ENCODE results near the gene TBL1X. TPM values are rescaled to one million over a fixed set of nuclear protein-coding genes. Genes with fewer than 3 reads are reported as not detected.

Gene TBL1X
- total and polyA plus RNA-seq, 10 of the 15 experiments (the other 5 are each of a cell fraction or from before 2014, with no cell fraction given): 4.4 to 26.3 (median 10.6) TPM

DNA sequence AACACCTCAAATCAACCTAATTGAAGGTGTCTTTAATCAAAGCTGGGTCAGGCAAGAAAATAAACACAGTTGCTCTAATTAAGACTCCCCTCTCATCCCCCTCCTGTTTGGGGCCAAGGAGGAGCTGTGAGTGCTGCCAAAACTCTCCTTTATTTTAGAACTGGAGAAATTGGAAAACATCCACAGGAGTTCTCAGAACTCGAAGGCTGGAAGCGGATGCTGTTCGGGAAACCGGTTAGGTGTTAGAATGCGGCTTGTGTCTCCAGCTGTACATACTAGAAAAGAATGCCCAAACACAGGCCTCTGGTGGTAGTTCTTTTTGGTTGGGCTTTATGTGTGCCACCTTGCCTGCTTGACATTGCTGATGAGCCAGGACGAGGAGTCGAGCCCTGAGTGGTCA is 182.6 kb downstream of the TBL1X start:
- POLR2A ChIA-PET: no interaction called here
- CTCF ChIA-PET: interaction anchor here (1.2 to 1.6 kb wide), 2 partner anchors 9 to 333 kb away, joined by 3 to 4 read pairs; no protein-coding TSS in a partner anchor
- in situ Hi-C loops (cut with MboI): no loop called here
- intact Hi-C loops (cut with micrococcal nuclease; ENCODE audit: unreplicated experiment): loop anchor here (10.0 kb wide), 1 partner anchor 183 kb away; the partner anchor contains the start of gene TBL1X
- ATAC-seq: no peak
- BruUV-seq (replicated peaks): no TSS peak
- H3K79me2 ChIP-seq (ENCODE audit: control insufficient read depth, insufficient read depth, low read length): no peaks in the 10 kb centered on the region
- no peaks in the 10 kb centered on the region for H4K20me1 ChIP-seq (ENCODE audit: control insufficient read depth, insufficient read depth)
- no peaks in the 10 kb centered on the region for H3K9me3 ChIP-seq (replicated peaks; ENCODE audit: control insufficient read depth, insufficient read depth, low read length)
- H3K27me3 ChIP-seq (replicated peaks in 1 of 2; ENCODE audit: control insufficient read depth in 2 of 2, insufficient read depth in 2 of 2, low read length in 1 of 2): no peaks in the 10 kb centered on the region
- H3K36me3 ChIP-seq (ENCODE audit: control insufficient read depth in 2 of 2, insufficient read depth in 2 of 2, low read length in 1 of 2): no peaks in the 10 kb centered on the region
- no peak for FAIRE-seq
- 77% methylated on average over 7 of the region's 7 CpGs for WGBS (ENCODE audit: insufficient coverage, insufficient replicate concordance, low lambda C conversion rate, missing lambda C conversion rate)
- SMC1A ChIA-PET (ENCODE audit: uncharacterized antibody, unreplicated experiment): no interaction called here
- H2AFZ ChIP-seq (ENCODE audit: control insufficient read depth, low read depth, low read length): no peak overlapping the region
- H3K9ac ChIP-seq (ENCODE audit: control insufficient read depth, insufficient read depth, low read length): no peak overlapping the region
- no peak overlapping the region for H3K4me3 ChIP-seq
- no peak overlapping the region for H3K27ac ChIP-seq (ENCODE audit: control insufficient read depth, insufficient read depth)
- H3K4me2 ChIP-seq (ENCODE audit: control insufficient read depth, insufficient read depth): no peak overlapping the region
- no peaks in the 10 kb centered on the region for H3K4me1 ChIP-seq (ENCODE audit: control insufficient read depth, insufficient read depth, low read length)
- DNase-seq (ENCODE audit: low read depth, low spot score): no peak
- RAD21 ChIA-PET (ENCODE audit: unreplicated experiment): no interaction called here
- no peak for TF ChIP-seq NR2C2 (IDR thresholded peaks at IDR 0.05; ENCODE audit: borderline replicate concordance, control insufficient read depth, insufficient read length, low read depth)
- 0 out of 2 replicates have a peak, but pooled peaks have one; percentile 2 for TF ChIP-seq MTA2 (IDR thresholded peaks at IDR 0.05; ENCODE audit: low read depth)

DNA sequence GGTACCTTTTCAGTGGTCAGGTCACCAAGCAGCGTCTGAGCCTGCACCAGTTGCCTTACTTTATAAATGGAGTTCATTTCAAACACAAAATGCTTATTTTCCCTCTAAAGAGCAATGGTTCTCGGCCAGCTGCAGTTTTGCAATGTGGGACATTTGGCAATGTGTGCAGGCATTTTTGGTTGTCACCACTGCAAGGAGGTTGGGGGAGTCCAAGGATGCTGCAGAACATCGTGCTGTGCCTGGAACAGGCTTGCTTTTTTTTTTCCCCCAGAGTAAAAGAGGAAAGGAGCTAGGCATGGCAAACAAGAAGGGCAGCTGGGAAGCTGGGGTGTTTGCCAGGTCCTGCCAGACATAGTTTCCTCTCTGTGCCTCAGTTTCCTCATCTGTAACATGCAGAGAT is 185.2 kb downstream of the TBL1X start:
- ChIA-PET RAD21 (ENCODE audit: unreplicated experiment) (no interaction called here), CTCF (no interaction called here), SMC1A (ENCODE audit: uncharacterized antibody, unreplicated experiment) (interaction anchor here (1.0 to 1.1 kb wide), 2 partner anchors 12 to 27 kb away, joined by 3 read pairs; no protein-coding TSS in a partner anchor), POLR2A (interaction anchor here (0.7 kb wide), 1 partner anchor 40 kb away, joined by 5 read pairs; no protein-coding TSS in a partner anchor)
- no peaks in the 10 kb centered on the region for H3K27me3 ChIP-seq (replicated peaks in 1 of 2; ENCODE audit: control insufficient read depth in 2 of 2, insufficient read depth in 2 of 2, low read length in 1 of 2)
- H3K9me3 ChIP-seq (replicated peaks; ENCODE audit: control insufficient read depth, insufficient read depth, low read length): no peaks in the 10 kb centered on the region
- H3K4me1 ChIP-seq (ENCODE audit: control insufficient read depth, insufficient read depth, low read length): no peaks in the 10 kb centered on the region
- WGBS (ENCODE audit: insufficient coverage, insufficient replicate concordance, low lambda C conversion rate, missing lambda C conversion rate): 43% methylated on average over 3 of the region's 3 CpGs
- H3K4me3 ChIP-seq: no peak overlapping the region
- H3K4me2 ChIP-seq (ENCODE audit: control insufficient read depth, insufficient read depth): no peak overlapping the region
- FAIRE-seq (no peak), DNase-seq (ENCODE audit: low read depth, low spot score) (no peak), ATAC-seq (no peak)
- H2AFZ ChIP-seq (ENCODE audit: control insufficient read depth, low read depth, low read length): no peak overlapping the region
- no peak overlapping the region for H3K27ac ChIP-seq (ENCODE audit: control insufficient read depth, insufficient read depth)
- H4K20me1 ChIP-seq (ENCODE audit: control insufficient read depth, insufficient read depth): no peaks in the 10 kb centered on the region
- no TSS peak for BruUV-seq (replicated peaks)
- H3K79me2 ChIP-seq (ENCODE audit: control insufficient read depth, insufficient read depth, low read length): no peaks in the 10 kb centered on the region
- intact Hi-C loops (cut with micrococcal nuclease; ENCODE audit: unreplicated experiment): no loop called here
- H3K36me3 ChIP-seq (ENCODE audit: control insufficient read depth in 2 of 2, insufficient read depth in 2 of 2, low read length in 1 of 2): peaks cover 0 to 3% of the 10 kb centered on the region in 2 experiments; a peak in 1 of 4 replicates
- TF ChIP-seq, protein P1, sequence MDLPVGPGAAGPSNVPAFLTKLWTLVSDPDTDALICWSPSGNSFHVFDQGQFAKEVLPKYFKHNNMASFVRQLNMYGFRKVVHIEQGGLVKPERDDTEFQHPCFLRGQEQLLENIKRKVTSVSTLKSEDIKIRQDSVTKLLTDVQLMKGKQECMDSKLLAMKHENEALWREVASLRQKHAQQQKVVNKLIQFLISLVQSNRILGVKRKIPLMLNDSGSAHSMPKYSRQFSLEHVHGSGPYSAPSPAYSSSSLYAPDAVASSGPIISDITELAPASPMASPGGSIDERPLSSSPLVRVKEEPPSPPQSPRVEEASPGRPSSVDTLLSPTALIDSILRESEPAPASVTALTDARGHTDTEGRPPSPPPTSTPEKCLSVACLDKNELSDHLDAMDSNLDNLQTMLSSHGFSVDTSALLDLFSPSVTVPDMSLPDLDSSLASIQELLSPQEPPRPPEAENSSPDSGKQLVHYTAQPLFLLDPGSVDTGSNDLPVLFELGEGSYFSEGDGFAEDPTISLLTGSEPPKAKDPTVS (IDR thresholded peaks at IDR 0.05; ENCODE audit: low read depth, low read length): no peak
- no peak for TF ChIP-seq CEBPB (IDR thresholded peaks at IDR 0.05; ENCODE audit: borderline replicate concordance in 1 of 2, low read depth in 2 of 2, low read length in 2 of 2)
- TF ChIP-seq CREB1 (IDR thresholded peaks at IDR 0.05; ENCODE audit: low read depth): no peak
- no peak for TF ChIP-seq EP300 (IDR thresholded peaks at IDR 0.05; ENCODE audit: borderline replicate concordance in 1 of 2, control insufficient read depth in 1 of 2, low read depth in 2 of 2, low read length in 2 of 2)
- TF ChIP-seq, protein P2, sequence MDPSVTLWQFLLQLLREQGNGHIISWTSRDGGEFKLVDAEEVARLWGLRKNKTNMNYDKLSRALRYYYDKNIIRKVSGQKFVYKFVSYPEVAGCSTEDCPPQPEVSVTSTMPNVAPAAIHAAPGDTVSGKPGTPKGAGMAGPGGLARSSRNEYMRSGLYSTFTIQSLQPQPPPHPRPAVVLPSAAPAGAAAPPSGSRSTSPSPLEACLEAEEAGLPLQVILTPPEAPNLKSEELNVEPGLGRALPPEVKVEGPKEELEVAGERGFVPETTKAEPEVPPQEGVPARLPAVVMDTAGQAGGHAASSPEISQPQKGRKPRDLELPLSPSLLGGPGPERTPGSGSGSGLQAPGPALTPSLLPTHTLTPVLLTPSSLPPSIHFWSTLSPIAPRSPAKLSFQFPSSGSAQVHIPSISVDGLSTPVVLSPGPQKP (IDR thresholded peaks at IDR 0.05; ENCODE audit: low read depth, low read length): no peak
- TF ChIP-seq, protein P3, sequence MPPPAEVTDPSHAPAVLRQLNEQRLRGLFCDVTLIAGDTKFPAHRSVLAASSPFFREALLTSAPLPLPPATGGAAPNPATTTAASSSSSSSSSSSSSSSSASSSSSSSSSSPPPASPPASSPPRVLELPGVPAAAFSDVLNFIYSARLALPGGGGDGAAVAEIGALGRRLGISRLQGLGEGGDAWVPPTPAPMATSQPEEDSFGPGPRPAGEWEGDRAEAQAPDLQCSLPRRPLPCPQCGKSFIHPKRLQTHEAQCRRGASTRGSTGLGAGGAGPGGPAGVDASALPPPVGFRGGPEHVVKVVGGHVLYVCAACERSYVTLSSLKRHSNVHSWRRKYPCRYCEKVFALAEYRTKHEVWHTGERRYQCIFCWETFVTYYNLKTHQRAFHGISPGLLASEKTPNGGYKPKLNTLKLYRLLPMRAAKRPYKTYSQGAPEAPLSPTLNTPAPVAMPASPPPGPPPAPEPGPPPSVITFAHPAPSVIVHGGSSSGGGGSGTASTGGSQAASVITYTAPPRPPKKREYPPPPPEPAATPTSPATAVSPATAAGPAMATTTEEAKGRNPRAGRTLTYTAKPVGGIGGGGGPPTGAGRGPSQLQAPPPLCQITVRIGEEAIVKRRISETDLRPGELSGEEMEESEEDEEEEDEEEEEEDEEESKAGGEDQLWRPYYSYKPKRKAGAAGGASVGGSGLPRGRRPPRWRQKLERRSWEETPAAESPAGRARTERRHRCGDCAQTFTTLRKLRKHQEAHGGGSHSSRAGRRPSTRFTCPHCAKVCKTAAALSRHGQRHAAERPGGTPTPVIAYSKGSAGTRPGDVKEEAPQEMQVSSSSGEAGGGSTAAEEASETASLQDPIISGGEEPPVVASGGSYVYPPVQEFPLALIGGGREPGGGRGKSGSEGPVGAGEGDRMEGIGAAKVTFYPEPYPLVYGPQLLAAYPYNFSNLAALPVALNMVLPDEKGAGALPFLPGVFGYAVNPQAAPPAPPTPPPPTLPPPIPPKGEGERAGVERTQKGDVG (CRISPR knock-in tag; IDR thresholded peaks at IDR 0.05): no peak
- TF ChIP-seq NFYB (IDR thresholded peaks at IDR 0.05; ENCODE audit: insufficient read depth, low read depth, low read length): no peak
- in situ Hi-C loops (cut with MboI): no loop called here
- no peak overlapping the region for H3K9ac ChIP-seq (ENCODE audit: control insufficient read depth, insufficient read depth, low read length)

Measured in GM12878 (cell line).